SK-N-SH treated with all-trans-retinoic acid at 6 μM for 48 hours (cell line): ENCODE data around the gene LCLAT1.

ENCODE experiments used
- ARNTL ChIP-seq: fragments of 450-650 bp; formaldehyde crosslinking; IDR thresholded peaks from 2 replicates; pipeline ENCODE4 v1.5.0; 2020; ENCODE audit warnings: low read depth, mild to moderate bottlenecking, moderate library complexity, borderline replicate concordance
- CREB5 ChIP-seq: fragments of 250-450 bp; sonication (Bioruptor Pico); IDR thresholded peaks from 2 replicates; pipeline ENCODE4 v1.5.1; 2020; ENCODE audit warnings: low read depth, mild to moderate bottlenecking, moderate library complexity
- CSDC2 ChIP-seq: fragments of 250-450 bp; sonication (Bioruptor Pico); IDR thresholded peaks from 2 replicates; pipeline ENCODE4 v1.5.0; 2020; ENCODE audit warnings: mild to moderate bottlenecking, moderate library complexity
- ISL1 ChIP-seq: fragments of 250-450 bp; sonication (Bioruptor Pico); IDR thresholded peaks from 2 replicates; pipeline ENCODE4 v2.1.2; 2022; ENCODE audit warnings: mild to moderate bottlenecking, moderate library complexity
- OSR1 ChIP-seq: fragments of 250-450 bp; sonication (Bioruptor Pico); IDR thresholded peaks from 2 replicates; pipeline ENCODE4 v1.8.0; 2022; ENCODE audit warnings: moderate library complexity, mild to moderate bottlenecking, inconsistent platforms
- RARB ChIP-seq: fragments of 250-450 bp; sonication (Bioruptor Pico); IDR thresholded peaks from 2 replicates; pipeline ENCODE4 v1.8.0; 2021; ENCODE audit warnings: mild to moderate bottlenecking, moderate library complexity
- SNAI2 ChIP-seq: fragments of 250-450 bp; sonication (Bioruptor Pico); IDR thresholded peaks from 2 replicates; pipeline ENCODE4 v1.5.0; 2020; ENCODE audit warnings: mild to moderate bottlenecking, moderate library complexity
- TOX ChIP-seq: fragments of 250-450 bp; sonication (Bioruptor Pico); IDR thresholded peaks from 2 replicates; pipeline ENCODE4 v1.8.0; 2021; ENCODE audit warnings: mild to moderate bottlenecking, moderate library complexity, borderline replicate concordance
- TF ChIP-seq, protein P1 (sequence below): fragments of 250-450 bp; sonication (Bioruptor Pico); IDR thresholded peaks from 2 replicates; pipeline ENCODE4 v1.8.0; 2020; ENCODE audit warnings: mild to moderate bottlenecking, moderate library complexity, borderline replicate concordance
- TF ChIP-seq, protein P2 (sequence below): fragments of 250-450 bp; sonication (Bioruptor Pico); IDR thresholded peaks from 2 replicates; pipeline ENCODE4 v1.5.1; 2021; ENCODE audit warnings: mild to moderate bottlenecking, moderate library complexity

DNA sequence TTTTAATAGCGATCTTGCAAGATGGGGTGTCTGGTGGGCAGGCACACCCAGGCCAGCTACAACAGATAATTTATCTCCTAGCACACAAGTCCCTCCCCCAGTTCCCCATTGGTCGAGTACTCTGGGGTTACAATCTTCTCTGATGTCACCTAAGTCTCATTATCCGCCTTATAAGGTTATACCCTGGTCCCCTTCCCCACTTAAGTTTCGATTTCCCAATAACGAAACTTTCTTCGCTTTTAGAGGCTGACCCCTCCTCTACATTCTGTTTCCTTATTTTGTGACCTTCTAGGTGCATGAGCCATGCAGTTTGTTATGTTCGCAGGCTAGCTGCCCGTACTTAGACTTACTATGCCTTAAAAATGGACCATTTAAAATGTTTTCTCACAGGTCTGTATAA lies 180.1 kb downstream of the LCLAT1 start:
- TF ChIP-seq, protein P1, sequence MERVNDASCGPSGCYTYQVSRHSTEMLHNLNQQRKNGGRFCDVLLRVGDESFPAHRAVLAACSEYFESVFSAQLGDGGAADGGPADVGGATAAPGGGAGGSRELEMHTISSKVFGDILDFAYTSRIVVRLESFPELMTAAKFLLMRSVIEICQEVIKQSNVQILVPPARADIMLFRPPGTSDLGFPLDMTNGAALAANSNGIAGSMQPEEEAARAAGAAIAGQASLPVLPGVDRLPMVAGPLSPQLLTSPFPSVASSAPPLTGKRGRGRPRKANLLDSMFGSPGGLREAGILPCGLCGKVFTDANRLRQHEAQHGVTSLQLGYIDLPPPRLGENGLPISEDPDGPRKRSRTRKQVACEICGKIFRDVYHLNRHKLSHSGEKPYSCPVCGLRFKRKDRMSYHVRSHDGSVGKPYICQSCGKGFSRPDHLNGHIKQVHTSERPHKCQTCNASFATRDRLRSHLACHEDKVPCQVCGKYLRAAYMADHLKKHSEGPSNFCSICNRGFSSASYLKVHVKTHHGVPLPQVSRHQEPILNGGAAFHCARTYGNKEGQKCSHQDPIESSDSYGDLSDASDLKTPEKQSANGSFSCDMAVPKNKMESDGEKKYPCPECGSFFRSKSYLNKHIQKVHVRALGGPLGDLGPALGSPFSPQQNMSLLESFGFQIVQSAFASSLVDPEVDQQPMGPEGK (CRISPR knock-in tag) = no peak
- no peak for TF ChIP-seq ARNTL (CRISPR knock-in tag)
- TF ChIP-seq ISL1 (CRISPR knock-in tag) = no peak
- TF ChIP-seq RARB (CRISPR knock-in tag) = no peak
- TF ChIP-seq, protein P2, sequence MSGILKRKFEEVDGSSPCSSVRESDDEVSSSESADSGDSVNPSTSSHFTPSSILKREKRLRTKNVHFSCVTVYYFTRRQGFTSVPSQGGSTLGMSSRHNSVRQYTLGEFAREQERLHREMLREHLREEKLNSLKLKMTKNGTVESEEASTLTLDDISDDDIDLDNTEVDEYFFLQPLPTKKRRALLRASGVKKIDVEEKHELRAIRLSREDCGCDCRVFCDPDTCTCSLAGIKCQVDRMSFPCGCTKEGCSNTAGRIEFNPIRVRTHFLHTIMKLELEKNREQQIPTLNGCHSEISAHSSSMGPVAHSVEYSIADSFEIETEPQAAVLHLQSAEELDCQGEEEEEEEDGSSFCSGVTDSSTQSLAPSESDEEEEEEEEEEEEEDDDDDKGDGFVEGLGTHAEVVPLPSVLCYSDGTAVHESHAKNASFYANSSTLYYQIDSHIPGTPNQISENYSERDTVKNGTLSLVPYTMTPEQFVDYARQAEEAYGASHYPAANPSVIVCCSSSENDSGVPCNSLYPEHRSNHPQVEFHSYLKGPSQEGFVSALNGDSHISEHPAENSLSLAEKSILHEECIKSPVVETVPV (CRISPR knock-in tag) = no peak
- TF ChIP-seq OSR1 = no peak
- TF ChIP-seq SNAI2 (CRISPR knock-in tag) = no peak
- TF ChIP-seq CREB5 = no peak
- TF ChIP-seq CSDC2 (CRISPR knock-in tag) = no peak
- TF ChIP-seq TOX (CRISPR knock-in tag) = no peak
